GM13977 (cell line): ENCODE data around the gene LRCH1.

Source experiments
- DNase-seq: peaks from one replicate; pipeline ENCODE4 v3.0.0; 2012; ENCODE audit warnings: low spot score
- CTCF ChIP-seq: IDR thresholded peaks from 2 replicates; pipeline ENCODE4 v1.5.1; 2012; ENCODE audit warnings: mild to moderate bottlenecking, control low read depth; ENCODE audit not compliant: insufficient read depth; ENCODE audit errors: extremely low read depth, missing control alignments
- in situ Hi-C: fragments of 300-500 bp; cut with MboI; formaldehyde crosslinking; loops from one replicate; pipeline ENCODE4 v1.12.0; 2022; ENCODE audit warnings: low sequenced_read_pairs, low pct_unique_long_range_greater_than_20kb, mixed read lengths, inconsistent platforms; ENCODE audit not compliant: unreplicated experiment

Gene LRCH1

DNA sequence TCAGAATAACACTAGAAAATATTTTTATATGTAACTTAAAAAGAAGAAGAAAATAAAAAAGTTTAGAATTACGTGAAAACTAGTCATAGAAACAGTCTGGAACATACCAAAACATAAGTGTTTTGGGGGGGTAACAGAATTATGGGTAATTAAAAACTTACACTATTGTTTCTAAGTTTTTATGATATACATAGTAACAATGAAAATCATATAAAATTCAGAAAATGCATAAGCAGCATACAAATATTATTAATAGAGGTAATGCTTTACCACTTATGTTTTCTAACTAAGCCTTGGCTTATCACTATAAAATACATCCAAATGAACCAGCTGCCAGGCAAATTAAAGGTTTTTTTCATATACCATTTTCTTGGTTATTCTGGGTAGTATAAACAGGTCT, 229.1 kb downstream of the LRCH1 start:
- in situ Hi-C loops, result no loop called here
- DNase-seq, result no peak
- TF ChIP-seq CTCF, result no peak

GRCh38 chr13:46782691-46783090, 229.7 kb downstream of the LRCH1 start:
- in situ Hi-C loops, result no loop called here

DNA sequence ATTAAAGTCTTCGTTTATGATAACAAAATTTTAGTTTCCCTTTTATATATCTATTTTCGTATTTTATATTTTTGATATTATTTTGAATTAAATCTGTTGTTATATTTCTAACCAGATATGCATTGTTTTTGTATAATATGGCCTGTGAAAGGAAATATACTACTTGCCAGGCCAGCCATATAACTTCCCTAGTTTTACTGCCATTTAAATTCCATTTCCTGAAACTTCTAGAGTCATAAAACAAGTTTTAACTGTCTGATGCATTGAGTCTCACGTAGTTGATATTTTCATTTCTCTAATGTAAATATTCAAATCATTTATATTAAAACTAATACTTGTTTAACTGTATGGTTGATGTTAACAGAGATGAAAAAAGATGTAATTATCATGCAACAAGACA, 230.5 kb downstream of the LRCH1 start:
- TF ChIP-seq CTCF, result no peak
- in situ Hi-C loops, result no loop called here
- DNase-seq, result no peak

More at GRCh38 chr13:46782691-46783090, 229.7 kb downstream of the LRCH1 start:
- DNase-seq, result no peak
- no peak for TF ChIP-seq CTCF

DNA sequence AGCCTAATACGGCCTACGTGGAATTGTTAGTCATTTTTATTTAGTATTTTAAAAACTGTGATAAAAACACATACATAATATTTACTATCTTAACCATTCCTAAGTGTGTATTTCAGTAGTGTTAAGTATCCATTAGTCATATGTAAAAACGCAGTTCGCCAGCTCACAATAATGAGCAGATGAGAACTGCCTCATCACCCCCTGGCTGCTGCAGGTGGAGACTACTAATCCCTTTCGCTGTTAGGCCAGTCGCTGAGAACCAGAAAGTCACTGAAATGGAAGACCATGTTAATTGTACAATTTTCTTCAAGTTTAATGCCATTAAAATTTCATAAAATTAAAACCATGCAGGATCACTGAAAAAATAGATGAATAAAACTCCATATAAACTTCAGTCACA, 242.4 kb downstream of the LRCH1 start:
- no peak for TF ChIP-seq CTCF
- DNase-seq, result no peak
- in situ Hi-C loops, result no loop called here

- no peak for DNase-seq
Observed at GRCh38 chr13:46796129-46796514, 243.2 kb downstream of the LRCH1 start.

DNA sequence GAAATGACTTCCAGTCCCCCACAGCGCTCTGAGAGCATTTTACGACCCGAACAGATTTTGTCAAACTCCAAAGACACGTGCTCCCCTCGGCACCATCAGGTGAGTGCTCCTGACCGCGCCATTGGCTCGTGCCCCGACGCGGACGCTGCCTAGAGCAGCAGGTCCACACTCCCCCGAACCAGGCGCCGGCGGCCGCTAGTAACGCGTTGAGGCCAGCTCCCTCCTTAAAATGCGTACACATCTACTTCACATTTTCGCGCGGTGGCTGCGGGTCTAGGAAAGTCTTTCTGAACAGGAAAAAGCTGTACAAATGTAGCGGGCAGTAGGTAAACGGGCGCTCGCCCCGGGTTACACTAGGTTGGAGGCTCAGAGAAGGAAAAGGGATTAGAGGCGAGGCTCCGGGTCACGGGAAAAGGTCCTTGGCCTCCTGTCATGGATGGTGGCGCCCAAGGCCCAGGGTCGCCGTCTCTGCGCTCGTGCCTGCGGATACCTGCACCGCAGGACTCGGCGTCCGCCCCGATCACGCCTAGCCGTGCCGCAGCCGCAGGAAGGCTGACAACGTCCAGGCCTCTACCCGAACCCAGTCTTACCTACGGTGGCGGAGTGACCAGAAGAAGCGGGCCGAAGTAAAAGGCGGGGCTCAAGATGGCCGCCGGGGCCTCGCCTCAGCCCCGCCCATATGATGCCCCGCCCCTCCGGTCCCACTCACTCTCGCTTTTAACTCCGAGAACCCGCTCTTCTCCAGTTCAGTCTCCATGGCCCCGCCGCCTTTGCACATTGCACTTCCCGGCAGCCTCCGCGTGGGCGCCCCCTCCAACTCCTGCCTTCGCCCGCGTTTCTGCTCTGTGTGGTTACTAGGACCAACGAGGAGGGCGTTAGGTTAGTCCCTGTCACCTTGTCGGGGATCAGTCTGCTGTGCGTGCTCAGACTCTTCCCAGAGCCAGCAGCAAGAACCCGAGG, 243.8 kb downstream of the LRCH1 start, which contains the start of gene ESD:
Gene ESD (minus strand): TSS at position 647 of the 960 bp plus-strand sequence. CDS start 5,748 bp downstream, outside the sequence.
- in situ Hi-C loops, result no loop called here
- TF ChIP-seq CTCF, result no peak
- peak; percentile 89 for DNase-seq

More at GRCh38 chr13:46796129-46796514, 243.2 kb downstream of the LRCH1 start:
- in situ Hi-C loops, result no loop called here
- TF ChIP-seq CTCF, result no peak
